ENCODE measurements around the gene DENND1A. TPM values are rescaled to one million over a fixed set of nuclear protein-coding genes. Genes with fewer than 3 reads are reported as not detected.

The DENND1A gene
- polyA plus RNA-seq, 1 experiment, result 16.2 TPM

- Histone ChIP-seq H3K9me3 (ENCODE audit: control insufficient read depth, insufficient read depth, low read length) (no peaks in the 10 kb centered on the region), H3K4me3 (ENCODE audit: low read depth, low read length) (no peak overlapping the region), H3K27ac (ENCODE audit: low read depth, low read length) (no peak overlapping the region), H3K27me3 (ENCODE audit: control insufficient read depth, insufficient read depth, low read length) (no peaks in the 10 kb centered on the region)
- no peak for TF ChIP-seq CTCF (IDR thresholded peaks at IDR 0.05; ENCODE audit: low read depth, low read length)
- CTCF ChIA-PET, result no interaction called here
- no peak for DNase-seq (ENCODE audit: low read depth, low spot score)
- POLR2A ChIA-PET, result no interaction called here
These were observed 505.2 kb downstream of the DENND1A start for GRCh38 chr9:123424552-123425225.

- TF ChIP-seq CTCF (IDR thresholded peaks at IDR 0.05; ENCODE audit: low read depth, low read length), result no peak
- POLR2A ChIA-PET, result no interaction called here
- H3K4me3 ChIP-seq (ENCODE audit: low read depth, low read length), result no peak overlapping the region
- no peak for DNase-seq (ENCODE audit: low read depth, low spot score)
- no peak overlapping the region for H3K27ac ChIP-seq (ENCODE audit: low read depth, low read length)
- H3K27me3 ChIP-seq (ENCODE audit: control insufficient read depth, insufficient read depth, low read length), result no peaks in the 10 kb centered on the region
- H3K9me3 ChIP-seq (ENCODE audit: control insufficient read depth, insufficient read depth, low read length), result no peaks in the 10 kb centered on the region
- CTCF ChIA-PET, result no interaction called here
These were observed 505.8 kb downstream of the DENND1A start for GRCh38 chr9:123424131-123424530.

DNA sequence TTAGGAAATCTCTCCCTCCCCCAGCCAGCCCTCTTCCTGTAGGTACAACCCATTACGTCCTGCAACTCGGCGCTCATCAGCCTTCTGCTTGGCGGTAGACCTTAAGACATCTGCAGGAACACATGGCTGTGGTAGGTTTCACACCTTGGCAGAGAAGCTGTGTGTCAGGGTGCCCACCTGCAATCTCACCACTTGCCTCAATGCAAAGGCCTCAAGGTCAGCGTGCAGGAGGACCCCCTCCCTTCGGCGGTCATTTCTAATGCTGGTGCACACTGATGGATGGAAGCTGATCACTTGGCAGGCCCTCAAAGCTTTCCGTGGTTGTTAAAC is 506.6 kb downstream of the DENND1A start:
- POLR2A ChIA-PET, result no interaction called here
- Histone ChIP-seq H3K4me3 (ENCODE audit: low read depth, low read length) (no peak overlapping the region), H3K27ac (ENCODE audit: low read depth, low read length) (no peak overlapping the region), H3K27me3 (ENCODE audit: control insufficient read depth, insufficient read depth, low read length) (no peaks in the 10 kb centered on the region), H3K9me3 (ENCODE audit: control insufficient read depth, insufficient read depth, low read length) (no peaks in the 10 kb centered on the region; the same call in 1 of the 2 replicates)
- no peak for TF ChIP-seq CTCF (IDR thresholded peaks at IDR 0.05; ENCODE audit: low read depth, low read length)
- CTCF ChIA-PET, result no interaction called here
- no peak for DNase-seq (ENCODE audit: low read depth, low spot score)

DNA sequence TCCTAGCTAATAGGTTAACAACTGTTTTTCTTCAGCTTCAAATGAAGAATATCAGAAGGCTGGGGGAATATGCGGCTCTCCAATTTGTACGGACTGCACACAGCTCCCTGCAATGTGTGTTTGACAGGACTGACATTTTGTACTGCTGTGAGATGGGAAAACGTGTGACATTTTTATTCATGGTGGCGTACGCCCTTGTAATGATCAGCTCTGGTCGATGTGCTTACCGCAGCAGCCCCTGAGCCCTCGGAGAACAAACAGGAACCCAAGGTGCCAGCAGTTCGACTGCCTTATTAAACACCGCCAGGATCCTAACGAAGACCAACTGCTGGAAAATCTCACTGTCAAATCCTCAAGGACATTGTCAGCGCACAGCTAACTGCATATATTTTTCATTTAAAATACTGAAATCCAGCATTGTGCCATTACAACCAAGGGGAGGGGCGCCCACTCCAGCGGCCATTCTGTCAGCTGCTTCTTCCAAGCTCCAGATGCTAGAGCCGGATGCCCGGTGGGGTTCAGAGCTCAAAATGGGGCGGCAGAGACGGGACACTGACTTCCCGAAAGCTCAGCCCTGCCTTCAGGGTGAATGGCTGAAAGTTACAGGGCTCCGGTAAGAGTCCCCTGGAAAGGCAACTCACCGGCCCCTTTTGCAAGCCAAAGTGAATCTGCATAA is 507.2 kb downstream of the DENND1A start:
- Histone ChIP-seq H3K9me3 (ENCODE audit: control insufficient read depth, insufficient read depth, low read length) (no peaks in the 10 kb centered on the region; the same call in 1 of the 2 replicates), H3K27me3 (ENCODE audit: control insufficient read depth, insufficient read depth, low read length) (no peaks in the 10 kb centered on the region), H3K4me3 (ENCODE audit: low read depth, low read length) (no peak overlapping the region), H3K27ac (ENCODE audit: low read depth, low read length) (no peak overlapping the region)
- no peak for TF ChIP-seq CTCF (IDR thresholded peaks at IDR 0.05; ENCODE audit: low read depth, low read length)
- ChIA-PET POLR2A (no interaction called here), CTCF (interaction anchor here (1.1 kb wide), 1 partner anchor 21 kb away, joined by 3 read pairs; no protein-coding TSS in a partner anchor)
- no peak for DNase-seq (ENCODE audit: low read depth, low spot score)

DNA sequence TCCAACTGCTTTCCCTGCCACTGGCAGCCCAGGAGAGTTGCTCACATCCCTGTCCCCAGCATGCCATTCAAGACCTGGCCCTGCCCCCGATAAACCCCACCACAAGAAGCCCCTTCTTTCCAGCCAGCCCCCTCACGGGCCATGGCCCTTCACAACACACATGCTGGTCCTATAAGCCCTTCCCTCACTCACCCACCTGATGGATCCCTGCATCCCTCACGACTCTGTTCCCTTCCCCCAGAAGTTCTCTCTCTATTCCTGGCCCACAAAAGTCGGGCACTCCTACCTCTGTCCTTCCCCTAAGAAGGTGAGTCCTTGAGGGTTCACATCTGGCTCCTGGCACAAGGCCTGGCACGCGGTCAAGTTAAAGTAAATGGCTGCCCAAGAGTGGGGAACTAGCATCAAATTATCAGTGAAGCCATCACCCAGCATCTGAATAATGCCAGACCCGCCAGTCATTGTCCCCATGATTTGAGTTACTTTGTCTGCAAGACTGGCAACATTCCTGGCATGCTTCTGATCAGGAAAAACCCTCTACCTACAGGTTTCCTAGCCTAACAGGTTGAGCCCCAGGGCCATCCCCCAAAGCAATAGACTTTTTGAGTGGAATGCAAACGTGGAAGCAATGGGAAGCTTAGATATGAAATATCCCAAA is 508.0 kb downstream of the DENND1A start:
- ChIA-PET POLR2A (no interaction called here), CTCF (interaction anchor here (0.7 to 1.1 kb wide), 2 partner anchors 20 to 1871 kb away, joined by 3 read pairs; no protein-coding TSS in a partner anchor)
- TF ChIP-seq CTCF (IDR thresholded peaks at IDR 0.05; ENCODE audit: low read depth, low read length), result no peak
- Histone ChIP-seq H3K9me3 (ENCODE audit: control insufficient read depth, insufficient read depth, low read length) (no peaks in the 10 kb centered on the region; the same call in 1 of the 2 replicates), H3K27me3 (ENCODE audit: control insufficient read depth, insufficient read depth, low read length) (no peaks in the 10 kb centered on the region), H3K27ac (ENCODE audit: low read depth, low read length) (no peak overlapping the region), H3K4me3 (ENCODE audit: low read depth, low read length) (no peak overlapping the region)
- DNase-seq (ENCODE audit: low read depth, low spot score), result no peak
